ENCODE results near the gene LBHD2. TPM values are rescaled to one million over a fixed set of nuclear protein-coding genes. Genes with fewer than 3 reads are reported as not detected.
A peak's percentile ranks its signal among the peaks of the same experiment; 100 is the strongest.

Gene LBHD2
- total and polyA plus RNA-seq, 9 donors, result 0.47 TPM; not detected in 8

DNA sequence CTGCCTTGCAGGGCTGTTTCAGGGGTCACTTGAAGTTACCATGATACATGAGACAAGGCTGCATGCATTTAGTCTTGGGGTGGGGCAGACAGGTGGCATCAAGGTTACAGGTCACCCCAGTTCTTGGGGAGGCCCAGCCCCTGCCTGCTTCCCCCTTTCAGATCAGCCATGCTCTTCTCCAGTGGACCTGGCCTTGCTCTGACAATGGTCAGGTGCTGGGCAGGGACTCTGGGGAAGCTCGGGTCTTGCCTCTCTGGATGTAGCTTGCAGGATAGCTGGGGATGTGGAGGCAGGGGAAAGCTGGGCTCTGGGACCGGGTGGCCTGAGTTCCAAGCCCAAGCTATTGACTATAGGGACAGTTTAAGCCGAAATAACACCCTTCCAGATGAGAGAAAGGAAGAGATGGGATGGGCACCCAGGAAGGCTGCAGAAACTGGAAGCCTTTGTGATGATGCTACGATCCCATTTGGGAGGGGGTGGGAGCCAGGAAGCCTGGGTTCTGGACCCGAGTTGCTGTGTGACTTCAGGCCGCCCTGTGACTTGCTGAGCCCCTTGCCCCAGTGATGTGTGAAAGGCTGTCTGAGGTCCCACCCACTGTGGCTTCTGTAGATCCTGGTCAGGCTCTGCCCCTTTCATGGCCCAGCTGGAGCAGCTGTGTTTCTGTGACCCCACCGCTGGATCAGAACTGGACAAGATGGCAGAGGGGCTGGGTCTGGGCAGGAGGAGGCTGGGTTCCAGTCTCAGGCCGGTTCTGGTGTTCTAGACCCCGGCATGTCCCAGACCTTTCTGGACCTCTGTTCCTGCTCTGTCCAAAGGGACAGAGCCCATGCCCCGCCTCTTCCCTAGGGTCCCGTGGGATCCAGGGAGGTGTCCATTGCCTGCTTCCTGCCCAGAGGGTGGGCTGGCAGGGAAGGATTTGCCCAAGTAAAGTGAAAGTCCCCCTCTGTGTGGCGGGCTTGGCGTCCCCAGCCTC is 41.4 kb downstream of the LBHD2 start:
- intact Hi-C loops (cut with DNase I), result no loop called here
- no peak overlapping the region for H3K27ac ChIP-seq

DNA sequence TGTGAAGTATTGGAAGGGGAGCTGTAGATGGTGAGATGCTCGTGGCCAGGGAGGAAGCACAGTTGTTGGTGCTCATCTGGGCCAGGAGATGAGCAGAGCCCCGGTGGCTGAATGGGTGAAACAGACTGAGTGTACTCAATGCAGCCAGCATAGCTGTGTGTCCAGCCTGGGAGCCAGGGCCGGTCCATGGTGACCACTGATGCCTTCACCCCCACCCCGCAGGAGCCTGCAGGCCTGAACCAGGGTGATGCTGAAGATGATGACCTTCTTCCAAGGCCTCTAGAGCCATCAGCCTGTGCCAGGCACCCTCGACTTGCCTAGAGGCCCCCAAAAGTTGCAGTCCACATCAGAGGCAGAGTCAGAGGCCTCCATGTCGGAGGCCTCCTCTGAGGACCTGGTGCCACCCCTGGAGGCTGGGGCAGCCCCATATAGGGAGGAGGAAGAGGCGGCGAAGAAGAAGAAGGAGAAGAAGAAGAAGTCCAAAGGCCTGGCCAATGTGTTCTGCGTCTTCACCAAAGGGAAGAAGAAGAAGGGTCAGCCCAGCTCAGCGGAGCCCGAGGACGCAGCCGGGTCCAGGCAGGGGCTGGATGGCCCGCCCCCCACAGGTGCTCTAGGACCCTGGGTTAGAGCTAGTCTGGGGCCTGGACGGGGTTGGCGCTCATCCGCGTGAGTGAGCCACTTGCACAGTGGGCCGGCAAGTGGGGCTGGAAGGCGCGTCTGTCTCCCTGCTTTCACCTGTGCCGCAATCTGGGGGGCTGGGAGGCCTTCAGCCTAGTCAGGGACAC is 42.3 kb downstream of the LBHD2 start:
- Histone ChIP-seq H3K4me3 (peak overlapping the region; percentile 26), H3K4me1 (ENCODE audit: insufficient read depth) (peaks cover 17% of the 10 kb centered on the region), H3K27me3 (no peaks in the 10 kb centered on the region), H3K27ac (no peak overlapping the region), H3K36me3 (no peaks in the 10 kb centered on the region), H3K9me3 (no peaks in the 10 kb centered on the region)
- TF ChIP-seq, protein P1, sequence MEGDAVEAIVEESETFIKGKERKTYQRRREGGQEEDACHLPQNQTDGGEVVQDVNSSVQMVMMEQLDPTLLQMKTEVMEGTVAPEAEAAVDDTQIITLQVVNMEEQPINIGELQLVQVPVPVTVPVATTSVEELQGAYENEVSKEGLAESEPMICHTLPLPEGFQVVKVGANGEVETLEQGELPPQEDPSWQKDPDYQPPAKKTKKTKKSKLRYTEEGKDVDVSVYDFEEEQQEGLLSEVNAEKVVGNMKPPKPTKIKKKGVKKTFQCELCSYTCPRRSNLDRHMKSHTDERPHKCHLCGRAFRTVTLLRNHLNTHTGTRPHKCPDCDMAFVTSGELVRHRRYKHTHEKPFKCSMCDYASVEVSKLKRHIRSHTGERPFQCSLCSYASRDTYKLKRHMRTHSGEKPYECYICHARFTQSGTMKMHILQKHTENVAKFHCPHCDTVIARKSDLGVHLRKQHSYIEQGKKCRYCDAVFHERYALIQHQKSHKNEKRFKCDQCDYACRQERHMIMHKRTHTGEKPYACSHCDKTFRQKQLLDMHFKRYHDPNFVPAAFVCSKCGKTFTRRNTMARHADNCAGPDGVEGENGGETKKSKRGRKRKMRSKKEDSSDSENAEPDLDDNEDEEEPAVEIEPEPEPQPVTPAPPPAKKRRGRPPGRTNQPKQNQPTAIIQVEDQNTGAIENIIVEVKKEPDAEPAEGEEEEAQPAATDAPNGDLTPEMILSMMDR (IDR thresholded peaks at IDR 0.05), result no peak
- intact Hi-C loops (cut with DNase I), result no loop called here
- 61 to 68% (median 67%) methylated on average over 22 of the region's 22 CpGs for WGBS, 3 donors
- DNase-seq, result peak in 3 of 5 donors; percentile 22 to 47 (median 39)

More for the DNA sequence above, 41.4 kb downstream of the LBHD2 start:
- TF ChIP-seq POLR2A (IDR thresholded peaks at IDR 0.05), result no peak
- TF ChIP-seq, protein P1 (IDR thresholded peaks at IDR 0.05), result no peak
- no peak for TF ChIP-seq EP300 (IDR thresholded peaks at IDR 0.05)
- DNase-seq, result no peak
- 93 to 96% (median 94%) methylated on average over 13 of the region's 13 CpGs for WGBS, 3 donors
- Histone ChIP-seq H3K4me3 (no peak overlapping the region), H3K36me3 (no peaks in the 10 kb centered on the region), H3K4me1 (ENCODE audit: insufficient read depth) (peaks cover 17% of the 10 kb centered on the region), H3K9me3 (no peaks in the 10 kb centered on the region), H3K27me3 (no peaks in the 10 kb centered on the region)

DNA sequence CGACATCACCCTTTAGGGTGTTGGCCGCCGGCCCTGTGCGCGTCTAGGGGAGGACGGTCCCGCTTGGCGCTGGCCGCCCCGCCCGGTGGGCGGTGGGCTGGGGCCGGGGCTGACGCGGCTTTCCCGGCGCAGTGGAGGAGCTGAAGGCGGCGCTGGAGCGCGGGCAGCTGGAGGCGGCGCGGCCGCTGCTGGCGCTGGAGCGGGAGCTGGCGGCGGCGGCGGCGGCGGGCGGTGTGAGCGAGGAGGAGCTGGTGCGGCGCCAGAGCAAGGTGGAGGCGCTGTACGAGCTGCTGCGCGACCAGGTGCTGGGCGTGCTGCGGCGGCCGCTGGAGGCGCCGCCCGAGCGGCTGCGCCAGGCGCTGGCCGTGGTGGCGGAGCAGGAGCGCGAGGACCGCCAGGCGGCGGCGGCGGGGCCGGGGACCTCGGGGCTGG is 42.9 kb downstream of the LBHD2 start:
- 6 to 16% (median 7%) methylated on average over 32 to 62 of the region's 62 CpGs for WGBS, 3 donors
- intact Hi-C loops (cut with DNase I), result no loop called here
- Histone ChIP-seq H3K4me3 (peak overlapping the region; percentile 26), H3K27ac (peak overlapping the region in 1 of 2 donors; percentile 41), H3K4me1 (ENCODE audit: insufficient read depth) (peaks cover 19% of the 10 kb centered on the region), H3K36me3 (no peaks in the 10 kb centered on the region), H3K27me3 (no peaks in the 10 kb centered on the region), H3K9me3 (no peaks in the 10 kb centered on the region)
- peak; percentile 38 to 77 (median 61) for DNase-seq
- TF ChIP-seq EP300 (IDR thresholded peaks at IDR 0.05) (no peak), POLR2A (IDR thresholded peaks at IDR 0.05) (no peak)
- TF ChIP-seq, protein P1 (IDR thresholded peaks at IDR 0.05), result peak in 1 of 3 donors; percentile 47

DNA sequence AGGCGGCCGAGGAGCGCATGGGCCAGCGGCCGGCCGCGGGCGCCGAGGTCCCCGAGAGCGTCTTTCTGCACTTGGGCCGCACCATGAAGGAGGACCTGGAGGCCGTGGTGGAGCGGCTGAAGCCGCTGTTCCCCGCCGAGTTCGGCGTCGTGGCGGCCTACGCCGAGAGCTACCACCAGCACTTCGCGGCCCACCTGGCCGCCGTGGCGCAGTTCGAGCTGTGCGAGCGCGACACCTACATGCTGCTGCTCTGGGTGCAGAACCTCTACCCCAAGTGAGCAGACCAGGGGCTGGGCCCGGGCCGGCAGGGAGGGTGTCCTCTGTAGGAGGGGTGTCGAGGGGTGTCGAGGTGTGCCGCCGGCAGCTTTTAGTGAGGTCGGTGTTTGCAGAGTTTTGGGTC is 43.3 kb downstream of the LBHD2 start:
- Histone ChIP-seq H3K9me3 (no peaks in the 10 kb centered on the region), H3K27ac (no peak overlapping the region), H3K36me3 (no peaks in the 10 kb centered on the region), H3K4me3 (no peak overlapping the region), H3K27me3 (no peaks in the 10 kb centered on the region), H3K4me1 (ENCODE audit: insufficient read depth) (peaks cover 19% of the 10 kb centered on the region)
- DNase-seq, result peak in 3 of 5 donors; percentile 23 to 40 (median 37)
- 45 to 59% (median 45%) methylated on average over 29 to 39 of the region's 39 CpGs for WGBS, 3 donors
- intact Hi-C loops (cut with DNase I), result no loop called here
- TF ChIP-seq POLR2A (IDR thresholded peaks at IDR 0.05) (no peak), EP300 (IDR thresholded peaks at IDR 0.05) (no peak)
- TF ChIP-seq, protein P1 (IDR thresholded peaks at IDR 0.05), result no peak
